ENCODE measurements around the gene AGRN. TPM values are rescaled to one million over a fixed set of nuclear protein-coding genes. Genes with fewer than 3 reads are reported as not detected.

The AGRN gene
- total RNA-seq, 1 experiment from 2014 or later = 134 TPM

DNA sequence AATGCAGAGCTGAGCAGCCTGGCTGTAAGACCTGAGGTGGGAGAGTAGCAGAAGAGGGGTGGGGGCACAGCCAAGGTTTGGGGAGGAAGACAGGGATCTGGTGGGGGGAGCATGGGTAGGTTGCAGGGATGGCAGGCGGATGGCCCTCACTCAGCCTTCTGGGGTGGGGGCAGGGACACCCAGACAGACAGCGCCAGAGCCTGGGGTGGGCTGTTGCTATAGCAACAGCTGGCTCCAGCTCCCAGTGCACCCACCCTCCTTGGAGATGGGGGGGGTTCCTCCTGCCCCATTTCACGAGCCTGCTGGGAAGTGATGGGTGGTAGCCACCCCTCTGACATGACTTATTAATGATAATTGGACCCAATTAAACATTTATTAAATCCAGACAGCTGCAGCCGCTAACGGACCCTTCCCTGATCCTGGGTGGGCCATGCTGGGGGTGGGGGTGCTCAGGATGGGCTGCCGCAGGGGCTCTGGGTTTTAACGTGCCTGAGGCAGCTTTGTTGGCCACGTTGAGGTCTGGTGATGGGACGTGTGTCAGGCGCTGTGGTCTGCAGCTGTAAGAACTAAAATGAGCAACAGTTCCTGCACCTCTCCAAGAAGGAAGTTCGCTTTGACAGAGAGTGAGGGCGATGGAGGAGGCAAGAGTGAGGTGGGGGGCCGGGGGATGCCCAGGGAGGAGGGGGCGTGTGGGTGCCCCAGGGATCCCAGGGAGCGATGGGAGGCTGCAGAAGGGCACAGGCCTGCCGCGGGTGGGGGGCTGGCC, 19.4 kb downstream of the AGRN start:
- peak overlapping the region; percentile 60 for H3K4me2 ChIP-seq (ENCODE audit: low read length)
- H3K4me3 ChIP-seq (replicated peaks in 1 of 2; ENCODE audit: low read depth in 1 of 2, low read length in 2 of 2) = no peak overlapping the region
- ChIA-PET RAD21 (ENCODE audit: low non-redundant PET in 1 of 2, low total read pairs in 2 of 2, uncharacterized antibody in 2 of 2, unreplicated experiment in 2 of 2) (no interaction called here), POLR2A (interaction anchor here (0.7 kb wide), 1 partner anchor 41 kb away, joined by 3 read pairs; no protein-coding TSS in a partner anchor), CTCF (interaction anchor here (0.5 kb wide), 1 partner anchor 166 kb away, joined by 3 read pairs; no protein-coding TSS in a partner anchor)
- H3K79me2 ChIP-seq (ENCODE audit: insufficient read depth, low read length) = peaks cover 54% of the 10 kb centered on the region
- H3K36me3 ChIP-seq (ENCODE audit: control insufficient read depth in 1 of 2, insufficient read depth in 2 of 2, low read length in 2 of 2) = peaks cover 4 to 38% of the 10 kb centered on the region in 2 experiments; a peak in 2 of 4 replicates
- H3K9me2 ChIP-seq (ENCODE audit: insufficient read depth) = no peaks in the 10 kb centered on the region
- no peak for TF ChIP-seq EZH2 (IDR thresholded peaks at IDR 0.05)
- no peak for TF ChIP-seq YY1 (IDR thresholded peaks at IDR 0.05; ENCODE audit: extremely low read depth, insufficient replicate concordance, low read depth, low read length)
- no peak for TF ChIP-seq CEBPB (IDR thresholded peaks at IDR 0.05; ENCODE audit: low read depth)
- TF ChIP-seq, protein P1, sequence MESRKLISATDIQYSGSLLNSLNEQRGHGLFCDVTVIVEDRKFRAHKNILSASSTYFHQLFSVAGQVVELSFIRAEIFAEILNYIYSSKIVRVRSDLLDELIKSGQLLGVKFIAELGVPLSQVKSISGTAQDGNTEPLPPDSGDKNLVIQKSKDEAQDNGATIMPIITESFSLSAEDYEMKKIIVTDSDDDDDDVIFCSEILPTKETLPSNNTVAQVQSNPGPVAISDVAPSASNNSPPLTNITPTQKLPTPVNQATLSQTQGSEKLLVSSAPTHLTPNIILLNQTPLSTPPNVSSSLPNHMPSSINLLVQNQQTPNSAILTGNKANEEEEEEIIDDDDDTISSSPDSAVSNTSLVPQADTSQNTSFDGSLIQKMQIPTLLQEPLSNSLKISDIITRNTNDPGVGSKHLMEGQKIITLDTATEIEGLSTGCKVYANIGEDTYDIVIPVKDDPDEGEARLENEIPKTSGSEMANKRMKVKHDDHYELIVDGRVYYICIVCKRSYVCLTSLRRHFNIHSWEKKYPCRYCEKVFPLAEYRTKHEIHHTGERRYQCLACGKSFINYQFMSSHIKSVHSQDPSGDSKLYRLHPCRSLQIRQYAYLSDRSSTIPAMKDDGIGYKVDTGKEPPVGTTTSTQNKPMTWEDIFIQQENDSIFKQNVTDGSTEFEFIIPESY (IDR thresholded peaks at IDR 0.05; ENCODE audit: extremely low read depth, insufficient replicate concordance, low read length) = no peak
- TF ChIP-seq FOSL1 (IDR thresholded peaks at IDR 0.05; ENCODE audit: low read depth) = no peak
- TF ChIP-seq, protein P2, sequence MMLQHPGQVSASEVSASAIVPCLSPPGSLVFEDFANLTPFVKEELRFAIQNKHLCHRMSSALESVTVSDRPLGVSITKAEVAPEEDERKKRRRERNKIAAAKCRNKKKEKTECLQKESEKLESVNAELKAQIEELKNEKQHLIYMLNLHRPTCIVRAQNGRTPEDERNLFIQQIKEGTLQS (IDR thresholded peaks at IDR 0.05) = no peak
- TF ChIP-seq SP1 (IDR thresholded peaks at IDR 0.05; ENCODE audit: low read depth) = no peak
- TF ChIP-seq SIN3A (IDR thresholded peaks at IDR 0.05; ENCODE audit: low read depth) = no peak
- no peak for TF ChIP-seq ZNF274 (IDR thresholded peaks at IDR 0.05; ENCODE audit: low read depth, low read length)
- TF ChIP-seq RAD21 (IDR thresholded peaks at IDR 0.05; ENCODE audit: low read depth) = no peak
- DNase-seq (ENCODE audit: low read depth, low spot score) (no peak), ATAC-seq (no peak)
- no peak overlapping the region for H2AFZ ChIP-seq (ENCODE audit: low read depth, low read length, poor library complexity, severe bottlenecking)
- no peak overlapping the region for H3K9ac ChIP-seq (ENCODE audit: low read length)
- intact Hi-C loops (cut with micrococcal nuclease) = no loop called here
- H3K4me1 ChIP-seq (ENCODE audit: control insufficient read depth in 1 of 2, insufficient read depth in 2 of 2, low read length in 2 of 2) = peaks cover 7 to 18% of the 10 kb centered on the region in 2 experiments; a peak in 3 of 4 replicates
- no peaks in the 10 kb centered on the region for H3K9me3 ChIP-seq (ENCODE audit: control insufficient read depth in 1 of 2, insufficient read depth in 1 of 2, low read depth in 1 of 2, low read length in 2 of 2)
- H3K27me3 ChIP-seq (ENCODE audit: insufficient read depth, low read length) = no peaks in the 10 kb centered on the region
- peak overlapping the region; percentile 82; the same call in 1 of the 2 replicates for H3K27ac ChIP-seq (ENCODE audit: low read depth, low read length)
- BruUV-seq (replicated peaks) = no TSS peak
- no peaks in the 10 kb centered on the region for H4K20me1 ChIP-seq (ENCODE audit: insufficient read depth)

Measured in HCT116 (cell line).